HG03280 (cell line): ENCODE measurements around the gene PSMG3.

Experiments
- ATAC-seq: cut with Tn5 transposase; IDR thresholded peaks from one replicate; pipeline ENCODE4 v1.9.1; 2021; ENCODE audit warnings: mild to moderate bottlenecking, moderate library complexity; ENCODE audit not compliant: unreplicated experiment

Gene PSMG3

DNA sequence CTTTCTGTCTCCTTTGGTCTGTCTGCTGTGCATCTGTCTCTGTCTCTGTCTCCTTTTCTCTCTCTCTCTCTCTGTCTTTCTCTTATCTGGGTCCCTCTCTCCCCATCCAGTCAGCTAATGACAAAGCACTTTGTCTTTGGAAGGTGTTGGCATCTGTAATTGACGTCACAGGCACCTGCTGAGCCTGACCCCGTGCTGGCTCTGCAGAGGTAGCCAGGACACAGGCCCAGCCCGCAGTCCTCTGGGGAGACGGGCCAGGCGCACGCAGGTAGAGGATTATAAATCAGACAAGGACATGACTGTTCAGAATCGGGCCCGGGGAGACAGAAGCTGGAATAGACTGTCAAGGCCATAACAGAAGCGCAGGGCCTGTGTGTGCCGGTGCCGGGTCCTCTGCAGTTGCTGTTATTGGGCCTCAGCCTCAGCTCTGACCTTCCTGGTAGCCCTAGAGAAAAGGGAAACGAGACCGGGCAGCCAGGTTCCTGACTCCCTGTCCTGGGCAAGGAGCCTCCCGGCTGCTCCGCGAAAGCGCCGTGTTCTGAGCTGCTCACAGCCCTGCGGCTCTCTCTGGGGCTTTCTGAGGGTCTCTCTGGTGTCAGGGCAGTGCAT is 10.7 kb upstream of the PSMG3 start:
- ATAC-seq, result no peak

GRCh38 chr7:1579481-1580421 is 9.9 kb upstream of the PSMG3 start:
- ATAC-seq, result peak; percentile 76

DNA sequence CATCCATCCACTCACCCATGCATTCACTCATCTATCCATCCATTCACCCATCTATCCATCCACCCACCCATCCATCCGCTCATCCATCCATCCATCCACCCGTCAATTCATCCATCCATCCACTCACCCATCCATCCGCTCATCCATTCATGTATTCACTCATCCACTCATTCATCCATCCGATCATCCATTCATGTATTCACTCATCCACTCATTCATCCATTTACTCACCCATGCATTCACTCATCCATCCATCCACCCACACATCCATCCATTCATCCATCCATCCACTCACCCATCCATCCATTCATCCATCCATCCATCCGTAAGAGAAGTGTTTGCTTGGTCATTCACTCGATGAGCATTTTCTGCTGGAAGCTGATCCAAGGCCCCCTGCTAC is 8.7 kb upstream of the PSMG3 start:
- no peak for ATAC-seq

DNA sequence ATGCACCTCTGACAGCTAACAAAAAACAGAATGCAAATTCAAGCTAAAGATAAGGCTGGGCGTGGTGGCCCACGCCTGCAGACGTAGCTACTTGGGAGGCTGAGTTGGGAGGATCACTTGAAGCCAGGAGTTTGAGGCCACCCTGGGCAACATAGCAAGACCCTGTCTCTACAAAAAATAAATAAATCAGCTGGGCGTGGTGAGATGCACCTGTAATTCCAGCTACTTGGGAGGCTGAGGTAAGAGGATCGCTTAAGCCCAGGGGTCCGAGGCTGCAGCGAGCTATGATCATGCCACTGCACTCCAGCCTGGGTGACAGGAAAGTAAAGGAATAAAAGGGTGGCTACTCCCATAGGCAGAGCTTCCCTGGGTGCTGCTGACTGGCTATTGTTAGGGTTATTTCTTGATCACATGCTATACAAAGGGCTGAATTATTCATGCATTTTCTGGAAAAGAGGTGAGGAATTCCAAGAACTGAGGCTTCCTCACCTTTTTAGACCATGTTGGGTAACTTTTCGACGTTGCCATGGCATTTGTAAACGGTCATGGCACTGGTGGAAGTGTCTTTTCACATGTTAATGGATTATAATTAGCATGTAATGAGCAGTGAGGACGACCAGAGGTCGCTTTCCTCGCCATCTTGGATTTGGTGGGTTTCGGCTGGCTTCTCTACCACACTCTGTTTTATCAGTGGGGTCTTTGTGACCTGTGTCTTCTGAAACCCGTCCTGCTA is 6.9 kb upstream of the PSMG3 start:
- no peak for ATAC-seq

DNA sequence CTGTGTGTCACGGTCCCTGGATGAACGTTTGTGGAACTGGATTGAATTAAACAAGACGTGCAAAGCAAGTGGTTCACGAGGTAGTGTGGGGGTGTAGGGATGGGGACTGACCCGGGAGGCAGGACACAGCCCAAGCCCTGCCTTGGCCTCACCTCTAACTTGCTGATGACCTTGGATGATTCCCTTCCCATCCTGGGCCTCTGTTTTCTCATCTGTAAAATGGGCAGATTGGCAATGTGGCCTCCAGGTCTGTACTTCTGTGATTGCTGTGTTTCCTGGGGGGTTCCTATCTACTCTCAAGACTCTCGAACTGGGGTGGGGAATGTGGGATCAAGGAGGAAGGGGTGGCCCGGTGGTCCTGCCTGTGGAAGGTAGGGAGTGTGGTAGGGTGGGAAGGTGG is 6.0 kb upstream of the PSMG3 start:
- no peak for ATAC-seq

DNA sequence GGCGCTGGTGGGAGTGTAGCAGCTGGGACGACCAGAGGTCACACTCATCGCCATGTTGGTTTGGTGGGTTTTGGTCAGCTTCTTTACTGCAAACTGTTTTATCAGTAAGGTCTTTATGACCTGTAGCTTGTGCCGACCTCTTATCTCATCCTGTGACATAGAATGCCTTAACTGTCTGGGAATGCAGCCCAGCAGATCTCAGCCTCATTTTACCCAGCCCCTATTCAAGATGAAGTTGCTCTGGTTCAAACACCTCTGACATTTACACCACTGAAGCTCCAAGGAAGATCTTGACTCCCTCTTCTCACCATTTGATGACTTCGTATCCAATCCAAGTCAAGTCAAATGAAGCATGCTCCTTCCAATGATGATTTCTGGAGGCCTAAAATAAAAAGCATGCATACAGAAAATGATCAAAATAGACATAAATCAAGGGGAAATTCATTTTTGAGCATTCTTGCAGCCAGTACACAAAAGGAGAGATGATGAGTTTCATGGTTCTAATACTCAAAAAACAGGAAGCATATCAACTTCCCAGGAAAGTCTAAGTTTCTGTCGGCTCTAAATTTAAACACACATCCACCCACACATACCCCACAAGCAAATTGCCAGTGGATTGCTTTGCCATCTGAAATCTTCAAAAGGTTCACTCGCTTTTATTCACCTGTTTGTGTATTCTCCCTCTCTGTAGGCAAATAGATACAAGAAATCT is 2.4 kb upstream of the PSMG3 start:
- no peak for ATAC-seq

- ATAC-seq, result no peak
Observed at GRCh38 chr7:1569440-1569832, 396 bp downstream of the PSMG3 start.

GRCh38 chr7:1569016-1569415 is 816 bp downstream of the PSMG3 start:
- no peak for ATAC-seq

- ATAC-seq, result no peak
Observed at GRCh38 chr7:1567896-1568510, 1.8 kb downstream of the PSMG3 start.

DNA sequence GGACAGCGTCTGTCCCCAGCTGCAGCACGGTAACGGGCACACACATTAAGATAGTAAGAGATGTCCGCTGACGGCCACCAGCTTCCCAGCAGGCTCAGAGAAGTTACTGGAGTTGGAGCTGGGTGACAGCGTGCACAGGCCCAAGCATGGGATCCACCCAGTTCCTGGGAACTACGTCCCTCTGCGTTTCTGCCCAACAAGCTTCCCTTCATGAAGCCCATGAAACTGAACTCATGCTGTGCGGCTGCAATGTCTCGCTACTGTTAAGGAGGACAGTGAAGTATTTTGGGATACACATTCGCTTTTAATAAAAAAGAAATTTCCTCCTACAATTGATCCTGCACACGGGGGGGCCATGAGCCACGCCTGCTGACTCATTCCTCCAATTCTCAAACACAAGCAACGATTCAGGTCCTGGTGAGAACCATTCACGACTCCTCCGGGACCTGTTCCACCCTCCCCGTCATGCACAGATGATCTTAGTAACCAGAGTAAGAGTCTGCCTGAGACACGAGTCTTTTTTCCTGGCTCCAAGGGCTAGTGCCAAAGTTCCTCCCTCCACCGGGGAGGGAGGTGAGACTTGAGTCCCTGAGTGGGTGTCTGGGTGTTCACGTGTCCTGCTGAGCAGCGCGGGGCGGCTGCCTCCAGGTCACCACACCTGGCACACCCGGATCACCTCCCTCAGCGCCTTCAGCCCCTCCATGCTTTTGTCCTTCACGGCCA is 2.6 kb downstream of the PSMG3 start:
- no peak for ATAC-seq

DNA sequence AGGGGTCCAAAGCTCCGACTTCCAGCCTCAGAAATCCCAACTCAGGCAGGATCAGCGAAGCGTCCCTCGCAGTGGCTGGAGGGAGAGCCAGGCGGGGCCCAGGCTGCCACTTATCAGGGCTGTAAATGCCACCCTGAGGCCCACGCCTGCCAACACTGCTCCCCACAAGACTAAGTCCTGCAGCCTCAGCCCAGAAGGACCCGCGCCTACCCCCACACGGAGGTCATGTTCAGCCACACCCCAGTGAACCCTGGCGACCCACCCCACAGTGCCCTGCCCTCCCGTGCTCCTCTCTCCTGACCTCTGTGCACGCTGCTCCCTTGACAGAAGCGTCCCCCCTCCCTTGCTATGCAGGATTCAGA is 3.2 kb downstream of the PSMG3 start:
- ATAC-seq, result no peak

GRCh38 chr7:1564603-1565022 is 5.2 kb downstream of the PSMG3 start:
- ATAC-seq, result no peak

GRCh38 chr7:1563981-1564602 is 5.7 kb downstream of the PSMG3 start:
- no peak for ATAC-seq

DNA sequence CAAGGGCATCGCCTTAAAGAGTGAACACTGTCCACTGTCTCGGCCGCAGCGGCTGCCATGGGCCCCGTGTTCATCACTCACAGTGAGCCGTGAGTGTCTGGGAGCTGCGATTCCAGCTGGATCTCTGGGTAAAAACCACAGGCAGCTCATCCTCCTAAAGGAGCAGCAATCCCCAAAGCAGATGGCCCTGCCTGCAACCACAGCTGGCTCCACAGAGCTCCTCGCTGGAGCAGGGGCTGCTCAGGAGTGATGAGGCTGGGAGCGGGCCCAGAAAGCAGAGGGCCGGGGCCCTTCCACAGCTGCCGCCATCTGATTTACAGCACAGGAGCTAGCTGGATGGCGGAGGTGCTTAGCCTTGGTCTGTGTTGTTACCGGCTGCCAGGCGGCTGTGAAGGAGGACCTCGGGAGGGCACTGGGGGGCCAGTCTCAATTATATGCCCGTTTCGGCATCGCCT is 7.2 kb downstream of the PSMG3 start:
- no peak for ATAC-seq

DNA sequence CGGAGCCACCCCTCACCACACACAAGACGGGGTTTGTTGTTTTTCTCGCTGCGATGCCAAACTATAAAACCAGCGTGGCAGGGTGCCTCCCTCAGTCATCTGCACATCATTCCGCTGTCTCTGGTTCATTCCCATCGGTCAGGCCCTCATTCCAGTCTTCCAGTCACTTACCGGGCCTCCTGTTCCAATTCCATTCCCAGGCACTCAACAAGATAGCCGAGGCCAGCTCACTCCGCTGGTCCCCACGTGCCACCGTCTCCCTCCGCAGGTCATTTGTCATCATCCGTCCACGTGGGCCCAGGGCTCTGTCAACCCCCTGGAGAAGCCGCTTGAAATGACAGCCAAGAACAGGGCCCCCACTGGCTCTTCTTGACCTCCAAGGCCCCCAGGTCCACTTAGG is 7.7 kb downstream of the PSMG3 start:
- ATAC-seq, result no peak

DNA sequence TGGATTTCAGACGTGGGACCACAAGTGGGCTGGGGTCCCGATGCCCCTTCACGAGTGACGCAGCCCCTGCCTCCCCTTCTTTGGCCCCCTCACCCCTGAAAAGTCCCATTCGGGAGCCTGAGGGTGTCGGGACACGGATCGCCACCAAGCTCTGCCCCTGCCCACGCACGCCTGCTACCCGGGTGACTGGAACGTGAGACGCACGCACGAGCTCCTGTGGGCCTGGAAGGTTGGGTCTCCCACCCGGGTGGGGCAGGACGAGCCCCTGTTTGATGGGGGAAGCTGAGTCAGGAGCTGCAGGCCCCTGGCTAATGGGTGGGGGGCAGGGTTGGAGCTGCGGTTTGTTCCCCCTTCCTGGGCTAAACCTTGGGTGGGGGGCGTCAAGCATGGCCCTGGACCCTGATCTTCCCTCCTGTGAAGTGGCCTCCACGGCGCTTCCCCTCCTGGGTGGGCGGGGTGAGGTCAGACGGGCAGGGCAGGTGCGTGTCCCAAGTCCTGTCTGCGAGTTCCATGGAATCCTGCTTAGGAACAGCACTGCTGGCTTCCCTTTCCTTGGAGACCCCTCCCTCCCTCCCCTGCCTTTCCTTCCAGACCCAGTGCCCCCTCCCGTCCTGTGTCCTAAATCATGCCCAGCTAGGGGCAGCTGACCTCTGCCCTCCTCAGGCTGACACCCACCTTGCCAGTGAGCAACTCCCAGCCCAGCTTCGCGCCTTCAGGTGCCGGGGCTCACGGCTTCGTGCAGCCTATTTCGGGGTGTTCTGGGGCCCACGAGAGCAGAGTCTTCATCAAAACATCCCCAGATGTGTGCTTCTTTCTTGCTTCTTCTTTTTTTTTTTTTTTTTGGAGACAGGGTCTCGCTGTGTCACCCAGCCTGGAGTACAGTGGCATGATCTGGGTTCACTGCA is 8.5 kb downstream of the PSMG3 start:
- ATAC-seq, result no peak

DNA sequence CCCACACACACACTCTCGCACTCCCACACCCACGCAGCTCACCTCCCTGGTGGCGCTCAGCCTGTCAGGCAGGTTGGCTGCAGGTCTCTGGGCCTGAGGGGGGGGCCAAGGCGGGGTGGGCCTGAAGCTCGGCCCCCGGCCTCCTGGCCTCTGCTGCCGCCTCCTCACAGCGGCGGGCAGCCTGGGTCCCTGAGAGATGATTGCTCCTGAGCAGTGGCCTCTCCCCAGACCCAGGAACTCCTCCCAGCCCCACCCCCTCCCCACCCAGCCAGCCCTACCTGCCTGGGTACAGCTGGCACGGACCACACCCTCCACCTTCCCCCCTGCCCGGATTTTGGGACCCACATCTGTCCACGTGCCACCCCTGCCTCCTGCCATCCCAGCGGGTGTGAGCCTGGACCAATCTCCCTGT is 9.2 kb downstream of the PSMG3 start:
- ATAC-seq, result no peak
